HFFc6 (cell line): Measurements from ENCODE around the gene ST6GALNAC6. TPM values are rescaled to one million over a fixed set of nuclear protein-coding genes. Genes with fewer than 3 reads are reported as not detected.

ENCODE experiments used
- DNase-seq: peaks from one replicate; pipeline ENCODE4 v3.0.0-alpha.2; 2018
- H3K27ac Mint-ChIP-seq: 2 replicates; pipeline ENCODE4 v1.8.0; 2020; ENCODE audit warnings: mild to moderate bottlenecking, mixed read lengths
- H3K27me3 Mint-ChIP-seq: 2 replicates; pipeline ENCODE4 v1.8.0; 2021; ENCODE audit warnings: mild to moderate bottlenecking, moderate library complexity, mixed read lengths; ENCODE audit not compliant: insufficient read depth
- H3K36me3 Mint-ChIP-seq: 2 replicates; pipeline ENCODE4 v1.8.0; 2021; ENCODE audit warnings: low read depth, mixed read lengths
- H3K4me1 Mint-ChIP-seq: 2 replicates; pipeline ENCODE4 v1.8.0; 2020; ENCODE audit warnings: low read depth, mixed read lengths
- H3K4me3 Mint-ChIP-seq: 2 replicates; pipeline ENCODE4 v1.8.0; 2020; ENCODE audit warnings: mild to moderate bottlenecking, moderate library complexity, mixed read lengths
- H3K9me3 Mint-ChIP-seq: 2 replicates; pipeline ENCODE4 v1.8.0; 2020; ENCODE audit warnings: mild to moderate bottlenecking, mixed read lengths
- total RNA-seq, 6 experiments: library from RNA; stranded (reverse); fragmentation: NEBNext Ultra II Directional; extraction: Animal tissue kit (Norgen Biotek cat#: 25700); gene quantifications; 2 replicates in 1 of 6; 3 replicates in 5 of 6; pipeline ENCODE4 v1.2.3, GENCODE V29; 2021
- TF ChIP-seq, protein P1 (sequence below): fragments of 200-600 bp; sonication (generic); IDR thresholded peaks from 2 replicates; pipeline ENCODE4 v1.5.0; 2021; ENCODE audit warnings: antibody characterized with exemption, mild to moderate bottlenecking

ST6GALNAC6 gene
- total RNA-seq, 6 experiments from 2014 or later = 29.3 to 40.6 (median 34.2) TPM

DNA sequence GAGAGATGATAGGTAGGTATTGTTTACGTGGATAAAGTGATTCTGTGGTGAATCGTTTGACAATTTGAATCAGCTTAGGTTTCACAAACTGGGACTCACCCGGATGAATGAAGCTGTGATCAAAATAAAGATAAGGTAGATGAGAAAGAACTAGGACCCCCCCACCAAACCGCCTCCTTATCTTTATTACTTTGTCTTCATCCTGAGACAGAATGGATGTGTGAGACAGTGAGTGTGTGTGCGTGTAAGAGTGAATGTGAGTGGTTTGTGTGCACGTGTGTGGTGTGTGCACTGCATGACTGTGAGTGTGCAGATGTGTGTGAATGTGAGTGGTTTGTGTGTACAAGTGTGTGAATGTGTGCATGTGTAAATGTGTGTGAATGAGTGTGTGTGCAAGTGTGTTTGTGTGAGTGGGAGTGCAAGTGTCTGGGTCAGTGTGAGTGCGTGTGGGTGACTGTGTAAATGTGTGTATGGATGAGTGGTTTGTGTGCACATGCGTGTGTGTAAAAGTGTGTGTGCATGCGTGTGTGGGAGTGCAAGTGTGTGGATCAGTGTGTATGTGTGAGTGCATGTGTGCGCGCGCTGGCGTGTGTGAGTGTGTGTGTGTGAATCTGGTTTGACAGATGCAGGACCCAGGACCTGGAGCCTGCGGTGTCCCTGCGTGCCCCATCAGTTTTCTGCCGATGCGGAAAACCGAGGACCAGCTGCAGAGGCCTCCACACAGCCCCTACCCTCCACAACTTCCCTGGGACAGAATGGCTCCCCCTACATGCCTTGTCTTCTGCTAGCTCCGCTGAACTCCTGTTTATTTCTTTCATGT is 33.5 kb downstream of the ST6GALNAC6 start:
- TF ChIP-seq, protein P1, sequence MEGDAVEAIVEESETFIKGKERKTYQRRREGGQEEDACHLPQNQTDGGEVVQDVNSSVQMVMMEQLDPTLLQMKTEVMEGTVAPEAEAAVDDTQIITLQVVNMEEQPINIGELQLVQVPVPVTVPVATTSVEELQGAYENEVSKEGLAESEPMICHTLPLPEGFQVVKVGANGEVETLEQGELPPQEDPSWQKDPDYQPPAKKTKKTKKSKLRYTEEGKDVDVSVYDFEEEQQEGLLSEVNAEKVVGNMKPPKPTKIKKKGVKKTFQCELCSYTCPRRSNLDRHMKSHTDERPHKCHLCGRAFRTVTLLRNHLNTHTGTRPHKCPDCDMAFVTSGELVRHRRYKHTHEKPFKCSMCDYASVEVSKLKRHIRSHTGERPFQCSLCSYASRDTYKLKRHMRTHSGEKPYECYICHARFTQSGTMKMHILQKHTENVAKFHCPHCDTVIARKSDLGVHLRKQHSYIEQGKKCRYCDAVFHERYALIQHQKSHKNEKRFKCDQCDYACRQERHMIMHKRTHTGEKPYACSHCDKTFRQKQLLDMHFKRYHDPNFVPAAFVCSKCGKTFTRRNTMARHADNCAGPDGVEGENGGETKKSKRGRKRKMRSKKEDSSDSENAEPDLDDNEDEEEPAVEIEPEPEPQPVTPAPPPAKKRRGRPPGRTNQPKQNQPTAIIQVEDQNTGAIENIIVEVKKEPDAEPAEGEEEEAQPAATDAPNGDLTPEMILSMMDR = no peak
- no peaks in the 10 kb centered on the region for H3K4me1 Mint-ChIP-seq
- H3K9me3 Mint-ChIP-seq = no peaks in the 10 kb centered on the region
- H3K36me3 Mint-ChIP-seq = peaks cover 9% of the 10 kb centered on the region; the same call in 1 of the 2 replicates
- no peak overlapping the region for H3K4me3 Mint-ChIP-seq
- no peak overlapping the region for H3K27ac Mint-ChIP-seq
- DNase-seq = no peak
- H3K27me3 Mint-ChIP-seq = no peaks in the 10 kb centered on the region; the same call in none of the 2 replicates

DNA sequence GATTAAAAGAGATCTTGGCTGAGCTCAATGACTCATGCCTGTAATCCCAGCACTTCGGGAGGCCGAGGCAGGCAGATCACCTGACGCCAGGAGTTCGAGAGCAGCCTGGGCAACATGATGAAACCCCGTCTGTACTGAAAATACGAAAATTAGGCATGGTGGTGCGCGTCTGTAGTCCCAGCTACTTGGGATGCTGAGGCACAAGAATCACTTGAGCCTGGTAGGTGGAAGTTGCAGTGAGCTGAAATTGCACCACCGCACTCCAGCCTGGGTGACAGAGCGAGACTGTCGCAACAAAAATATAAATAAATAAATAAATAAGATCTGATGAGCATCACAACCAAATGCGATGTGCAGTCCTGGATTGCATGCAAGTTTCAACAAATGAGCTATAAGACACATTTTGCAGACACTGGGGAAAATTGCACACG is 36.2 kb downstream of the ST6GALNAC6 start:
- no peak overlapping the region for H3K4me3 Mint-ChIP-seq
- peaks cover 4% of the 10 kb centered on the region; the same call in 1 of the 2 replicates for H3K36me3 Mint-ChIP-seq

DNA sequence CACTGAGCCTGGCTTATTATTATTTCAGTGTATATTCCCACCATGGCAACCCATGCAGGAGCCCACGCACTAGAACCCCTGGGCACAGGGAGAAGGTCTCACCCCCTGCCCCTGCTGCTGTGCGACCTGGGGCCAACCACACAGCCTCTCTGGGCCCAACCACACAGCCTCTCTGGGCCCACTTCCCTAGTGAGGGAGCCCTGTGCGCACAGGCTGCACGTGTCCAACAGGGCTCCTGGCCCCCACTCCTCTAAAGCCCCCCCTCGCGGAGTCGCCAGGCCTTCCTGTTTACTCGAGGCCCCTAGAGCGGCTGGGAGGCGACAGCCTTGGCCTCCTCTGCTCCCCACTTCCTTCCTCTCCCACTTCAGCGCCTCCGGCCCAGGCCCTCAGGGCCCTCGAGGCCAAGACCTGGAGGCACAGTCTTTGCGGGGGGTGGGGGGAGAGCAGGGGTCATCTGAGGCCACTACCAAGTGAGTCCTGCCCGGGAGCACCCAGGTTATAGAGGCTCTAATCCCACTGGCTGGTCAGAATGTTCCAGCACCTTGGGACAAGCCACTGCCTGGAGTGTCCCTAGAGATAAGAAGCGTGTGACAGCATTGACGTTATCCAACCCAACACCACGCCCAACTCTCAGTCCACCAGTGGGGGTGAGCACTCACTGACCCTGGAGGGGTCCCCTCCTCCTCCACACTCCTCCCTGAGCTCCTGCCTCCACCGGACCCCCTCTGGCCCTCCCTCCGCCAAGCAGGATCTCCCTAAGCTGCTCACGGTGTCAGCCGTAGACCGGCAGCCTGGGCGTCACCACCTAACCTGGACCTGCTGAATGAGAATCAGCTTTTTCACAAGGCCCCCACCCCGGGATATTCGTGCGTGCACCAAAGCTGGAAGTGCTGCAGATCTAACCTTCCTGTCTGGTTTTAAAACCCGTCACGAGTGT is 37.1 kb downstream of the ST6GALNAC6 start:
- Mint-ChIP-seq H3K27me3 (no peaks in the 10 kb centered on the region; the same call in none of the 2 replicates), H3K36me3 (peaks cover 4% of the 10 kb centered on the region; the same call in 1 of the 2 replicates), H3K4me3 (no peak overlapping the region), H3K4me1 (no peaks in the 10 kb centered on the region), H3K9me3 (no peaks in the 10 kb centered on the region), H3K27ac (no peak overlapping the region)
- TF ChIP-seq, protein P1 = no peak
- no peak for DNase-seq

More for the DNA sequence above, 36.2 kb downstream of the ST6GALNAC6 start:
- DNase-seq = no peak
- TF ChIP-seq, protein P1 = no peak
- H3K27me3 Mint-ChIP-seq = no peaks in the 10 kb centered on the region; the same call in none of the 2 replicates
- no peak overlapping the region for H3K27ac Mint-ChIP-seq
- H3K9me3 Mint-ChIP-seq = no peaks in the 10 kb centered on the region
- no peaks in the 10 kb centered on the region for H3K4me1 Mint-ChIP-seq

DNA sequence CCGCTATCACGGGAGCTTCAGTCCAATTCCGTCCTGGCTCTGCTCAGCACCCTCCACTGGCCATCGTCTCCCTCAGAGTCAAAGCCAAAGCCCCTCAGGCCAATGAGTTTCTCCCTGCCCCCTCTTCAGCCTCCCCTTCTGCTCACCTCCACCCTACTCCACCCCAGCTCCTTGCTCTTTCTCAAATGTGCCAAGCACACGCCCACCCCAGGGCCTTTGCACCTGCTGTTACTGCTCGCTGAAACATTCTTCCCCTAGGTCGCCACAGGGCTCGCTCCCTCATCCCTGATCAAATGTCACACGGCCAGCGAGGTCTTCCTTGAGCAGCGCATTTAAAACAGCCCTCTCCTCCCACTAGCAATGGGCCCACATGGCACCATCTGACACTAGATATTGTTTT is 38.6 kb downstream of the ST6GALNAC6 start:
- TF ChIP-seq, protein P1 = no peak
- H3K4me3 Mint-ChIP-seq = no peak overlapping the region
- DNase-seq = no peak
- H3K4me1 Mint-ChIP-seq = no peaks in the 10 kb centered on the region
- no peaks in the 10 kb centered on the region; the same call in 1 of the 2 replicates for H3K27me3 Mint-ChIP-seq
- no peaks in the 10 kb centered on the region for H3K9me3 Mint-ChIP-seq
- no peak overlapping the region for H3K27ac Mint-ChIP-seq
- peaks cover 2% of the 10 kb centered on the region; the same call in 1 of the 2 replicates for H3K36me3 Mint-ChIP-seq

DNA sequence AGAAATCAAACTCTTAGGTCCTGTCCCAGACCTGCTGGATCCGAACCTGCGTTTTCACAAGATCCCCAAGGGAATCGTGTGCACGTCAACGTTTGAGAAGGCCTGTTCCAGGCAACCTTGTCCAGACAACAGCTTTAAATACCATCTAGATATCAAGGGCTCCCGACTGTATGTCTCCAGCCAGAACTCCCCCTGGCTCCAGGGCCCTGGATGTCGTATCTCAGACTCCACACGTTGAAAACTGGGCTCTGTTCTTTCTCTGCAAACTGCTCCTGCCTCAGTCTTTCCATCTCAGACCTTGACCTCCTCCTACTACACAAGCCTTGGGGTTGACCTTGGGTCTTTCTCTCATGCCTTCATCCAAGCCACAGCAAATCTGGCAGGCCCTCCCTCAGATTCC is 39.1 kb downstream of the ST6GALNAC6 start:
- H3K27me3 Mint-ChIP-seq = no peaks in the 10 kb centered on the region; the same call in 1 of the 2 replicates
- no peak for DNase-seq
- H3K9me3 Mint-ChIP-seq = no peaks in the 10 kb centered on the region
- H3K27ac Mint-ChIP-seq = no peak overlapping the region
- no peaks in the 10 kb centered on the region for H3K36me3 Mint-ChIP-seq
- TF ChIP-seq, protein P1 = no peak
- no peaks in the 10 kb centered on the region for H3K4me1 Mint-ChIP-seq
- H3K4me3 Mint-ChIP-seq = no peak overlapping the region
